Cardiac muscle cell (in vitro differentiated cells and primary cell): ENCODE measurements around the gene SESN2. TPM values are rescaled to one million over a fixed set of nuclear protein-coding genes. Genes with fewer than 3 reads are reported as not detected.

Experiments
- DNase-seq, 2 donors: peaks; one replicate each; pipeline versions ENCODE4 v3.0.0 to v3.0.0-alpha.2; 2010 to 2017; ENCODE audit warnings: low read depth in 1 of 2, low spot score in 1 of 2
- H3K27ac ChIP-seq: fragments of 200-600 bp; sonication (generic); 2 replicates; pipeline ENCODE4 v1.5.1; 2016
- H3K27me3 ChIP-seq: fragments of 200-600 bp; sonication (generic); 2 replicates; pipeline ENCODE4 v1.6.0; 2016; ENCODE audit warnings: control low read depth
- H3K36me3 ChIP-seq: fragments of 200-600 bp; sonication (generic); 2 replicates; pipeline ENCODE4 v1.5.1; 2016; ENCODE audit warnings: control low read depth
- H3K4me1 ChIP-seq: fragments of 200-600 bp; sonication (generic); 2 replicates; pipeline ENCODE4 v1.8.1; 2017; ENCODE audit warnings: low read depth, mild to moderate bottlenecking, mixed run types
- H3K4me3 ChIP-seq: fragments of 200-600 bp; sonication (generic); 2 replicates; pipeline ENCODE4 v1.5.1; 2016; ENCODE audit warnings: mild to moderate bottlenecking
- H3K9me3 ChIP-seq: fragments of 200-600 bp; sonication (generic); 2 replicates; pipeline ENCODE4 v1.5.1; 2017; ENCODE audit warnings: low read depth, mild to moderate bottlenecking, control low read depth
- CTCF ChIP-seq: IDR thresholded peaks from 2 replicates; pipeline ENCODE4 v1.5.1; 2012; ENCODE audit warnings: low read depth, mild to moderate bottlenecking, low read length
- polyA plus RNA-seq: library from polyadenylated mRNA; unstranded; fragments of >200 nt; fragmentation: Nextera tagmentation; extraction: Ambion mirVana; gene quantifications from 2 replicates; pipeline ENCODE4 v1.2.1, GENCODE V29; 2016
- total RNA-seq: library from RNA; depleted of rRNA; stranded (reverse); fragments of >200 nt; gene quantifications from 2 replicates; pipeline ENCODE4 v1.2.3, GENCODE V29; 2016

SESN2 gene
- total and polyA plus RNA-seq, 2 experiments from 2014 or later = 24.6 to 24.8 TPM

- no peak for DNase-seq
- no peak overlapping the region for H3K27ac ChIP-seq
- no peak overlapping the region for H3K4me3 ChIP-seq
- no peak for TF ChIP-seq CTCF
- H3K9me3 ChIP-seq = no peaks in the 10 kb centered on the region
- no peaks in the 10 kb centered on the region for H3K36me3 ChIP-seq
- H3K27me3 ChIP-seq = no peaks in the 10 kb centered on the region
- no peaks in the 10 kb centered on the region for H3K4me1 ChIP-seq
These were observed 32.4 kb downstream of the SESN2 start for GRCh38 chr1:28291711-28292110.

- H3K36me3 ChIP-seq = no peaks in the 10 kb centered on the region
- TF ChIP-seq CTCF = no peak
- no peaks in the 10 kb centered on the region for H3K9me3 ChIP-seq
- H3K4me1 ChIP-seq = no peaks in the 10 kb centered on the region
- H3K27ac ChIP-seq = no peak overlapping the region
- no peaks in the 10 kb centered on the region for H3K27me3 ChIP-seq
- no peak overlapping the region for H3K4me3 ChIP-seq
- no peak for DNase-seq
These were observed 36.6 kb downstream of the SESN2 start for GRCh38 chr1:28295936-28296335.

GRCh38 chr1:28296401-28297261, 37.3 kb downstream of the SESN2 start:
- no peak for TF ChIP-seq CTCF
- Histone ChIP-seq H3K27me3 (no peaks in the 10 kb centered on the region), H3K4me3 (no peak overlapping the region), H3K4me1 (no peaks in the 10 kb centered on the region), H3K36me3 (no peaks in the 10 kb centered on the region), H3K27ac (peak overlapping the region; percentile 2), H3K9me3 (no peaks in the 10 kb centered on the region)
- DNase-seq = peak; percentile 71 to 94

- Histone ChIP-seq H3K9me3 (no peaks in the 10 kb centered on the region), H3K27me3 (no peaks in the 10 kb centered on the region), H3K36me3 (no peaks in the 10 kb centered on the region), H3K27ac (no peak overlapping the region), H3K4me3 (no peak overlapping the region), H3K4me1 (no peaks in the 10 kb centered on the region)
- no peak for DNase-seq
- TF ChIP-seq CTCF = no peak
These were observed 38.5 kb downstream of the SESN2 start for GRCh38 chr1:28297826-28298225.

GRCh38 chr1:28298438-28298837, 39.1 kb downstream of the SESN2 start:
- no peaks in the 10 kb centered on the region for H3K4me1 ChIP-seq
- H3K9me3 ChIP-seq = no peaks in the 10 kb centered on the region
- H3K27me3 ChIP-seq = no peaks in the 10 kb centered on the region
- H3K27ac ChIP-seq = no peak overlapping the region
- no peak for TF ChIP-seq CTCF
- no peak for DNase-seq
- H3K36me3 ChIP-seq = no peaks in the 10 kb centered on the region
- no peak overlapping the region for H3K4me3 ChIP-seq
